ENCODE measurements around the gene DHODH. TPM values are rescaled to one million over a fixed set of nuclear protein-coding genes. Genes with fewer than 3 reads are reported as not detected.
"Not testable (repeated sequence)": the region's sequence is repeated elsewhere in the genome, so short reads cannot be mapped to it uniquely, and the experiment has no call there.

DHODH gene
- total RNA-seq, 4 donors from 2014 or later = 4.8 to 10.5 (median 7.0) TPM

DNA sequence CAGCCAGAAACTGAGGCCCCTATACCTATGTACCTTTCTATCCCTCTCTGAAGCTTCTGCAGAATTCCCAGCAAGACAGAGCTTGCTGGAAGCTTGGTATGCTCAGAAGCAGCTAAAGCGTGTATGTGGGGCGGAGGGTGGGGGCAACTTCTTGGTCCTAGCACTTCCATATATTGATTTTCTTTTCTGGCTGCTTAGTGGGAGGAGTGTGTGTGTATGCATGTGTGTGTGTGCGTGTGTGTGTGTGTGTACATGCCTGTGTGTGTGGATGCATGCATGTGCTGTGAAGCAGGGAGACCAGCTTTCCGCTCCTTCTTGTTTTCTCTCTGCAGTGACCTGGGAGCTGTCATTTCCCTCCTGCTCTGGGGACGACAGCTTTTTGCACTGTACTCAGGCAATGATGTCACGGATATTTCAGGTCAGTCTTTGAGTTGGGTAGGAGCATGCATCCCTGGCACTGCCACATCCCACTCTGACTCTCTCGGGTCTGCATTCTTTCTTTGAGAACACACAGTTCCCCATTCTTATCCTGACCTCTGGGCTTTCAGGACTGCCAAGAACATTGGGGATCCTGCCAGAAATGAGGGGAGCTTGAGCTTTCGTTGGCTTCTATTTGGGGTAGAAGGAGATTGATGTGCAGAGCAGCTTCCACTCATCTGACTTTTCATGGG, 65.2 kb downstream of the DHODH start:
- H3K9me3 ChIP-seq = no peaks in the 10 kb centered on the region
- no peak for TF ChIP-seq POLR2A (IDR thresholded peaks at IDR 0.05)
- H3K4me1 ChIP-seq = peaks cover 6% of the 10 kb centered on the region
- H3K27me3 ChIP-seq = no peaks in the 10 kb centered on the region
- no peak overlapping the region for H3K4me3 ChIP-seq
- WGBS = 77% methylated on average over 8 of the region's 8 CpGs
- no peaks in the 10 kb centered on the region for H3K36me3 ChIP-seq
- H3K27ac ChIP-seq = no peak overlapping the region
- no peak for DNase-seq (ENCODE audit: low spot score in 2 of 2)

DNA sequence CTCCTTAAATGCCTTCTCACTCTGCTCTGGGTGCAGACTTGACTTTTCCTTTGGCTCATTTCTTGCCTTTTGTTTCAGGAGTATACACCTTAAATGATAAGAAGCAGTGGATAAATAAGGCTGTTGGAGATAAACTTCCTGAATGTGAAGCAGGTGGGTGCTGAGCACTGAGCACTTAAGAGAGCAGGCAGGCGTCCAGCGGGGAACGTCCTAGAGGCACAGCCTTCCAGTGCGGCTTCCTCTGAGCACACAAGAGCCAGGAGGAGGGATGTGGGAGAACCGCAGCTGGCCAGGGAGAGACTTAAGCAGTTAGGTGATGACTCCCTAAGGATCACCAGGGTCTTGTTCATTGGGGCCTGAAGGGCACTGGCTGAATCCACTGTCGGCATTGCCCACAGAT, 66.5 kb downstream of the DHODH start:
- not testable (repeated sequence) for H3K9me3 ChIP-seq; H3K4me1 ChIP-seq; H3K4me3 ChIP-seq; DNase-seq (ENCODE audit: low spot score in 2 of 2); H3K27ac ChIP-seq; H3K27me3 ChIP-seq; H3K36me3 ChIP-seq
- WGBS = 100% methylated on average over 1 of the region's 6 CpGs

Other genes starting within 250 kb of the DHODH start
- gene AP1G1, start 199.9 kb upstream of the DHODH start, total RNA-seq = 100 to 1,000 TPM in 1 of 4 donors, 10 to 100 TPM in 3; 77.1 to 153 (median 86.3) TPM
- 10 to 100 TPM; 24.8 to 38.3 (median 35.0) TPM for gene ATXN1L, start 162.8 kb upstream of the DHODH start, total RNA-seq
- gene ZNF821, start 124.6 kb upstream of the DHODH start, total RNA-seq = 10 to 100 TPM in 2 of 4 donors, 1 to 10 TPM in 2; 7.4 to 17.6 (median 12.1) TPM
- 100 to 1,000 TPM; 171 to 405 (median 201) TPM for gene IST1, start 113.2 kb upstream of the DHODH start, total RNA-seq
- under 1 TPM in 1 of 4 donors, not detected in 3; 0.16 TPM for gene PKD1L3, start 8.3 kb upstream of the DHODH start, total RNA-seq
- 100 to 1,000 TPM in 1 of 4 donors, 1 to 10 TPM in 2, under 1 TPM in 1; 0.65 to 170 (median 6.0) TPM for gene HP, start 45.8 kb downstream of the DHODH start, total RNA-seq
- under 1 TPM in 1 of 4 donors, not detected in 3; 0.51 TPM for gene HPR, start 54.5 kb downstream of the DHODH start, total RNA-seq
- gene TXNL4B, start 84.9 kb downstream of the DHODH start, total RNA-seq = 10 to 100 TPM in 1 of 4 donors, 1 to 10 TPM in 3; 6.4 to 19.9 (median 6.9) TPM
- 10 to 100 TPM; 36.6 to 98.9 (median 57.5) TPM for gene DHX38, start 85.1 kb downstream of the DHODH start, total RNA-seq
- gene PMFBP1, start 163.4 kb downstream of the DHODH start, total RNA-seq = 1 to 10 TPM in 3 of 4 donors, under 1 TPM in 1; 0.76 to 9.3 (median 2.0) TPM

Measured in suprapubic skin (tissue), 4 donors.